RWPE1 (cell line): ENCODE data around the gene DNAH1.

Experiments
- CTCF ChIA-PET: fragments of 350-600 bp; sonication (Branson Sonifier 250); formaldehyde crosslinking; extraction: SDS; loops from one replicate; lab custom pipeline; 2021; lab: Yijun Ruan, JAX
- POLR2A ChIA-PET: fragments of 400-600 bp; formaldehyde crosslinking; extraction: SDS; loops from one replicate; lab custom pipeline; 2020; ENCODE audit warnings: antibody characterized with exemption; ENCODE audit not compliant: low non-redundant PET; lab: Yijun Ruan, JAX
- DNase-seq: peaks from one replicate; pipeline ENCODE4 v3.0.0; 2012; ENCODE audit warnings: low spot score
- H3K27ac ChIP-seq: fragments of 450-650 bp; 2 replicates; pipeline ENCODE4 v1.5.1; 2017
- CTCF ChIP-seq: fragments of 450-650 bp; conservative IDR thresholded peaks from 2 replicates; pipeline ENCODE4 v1.5.1; 2017; ENCODE audit warnings: low read depth, mild to moderate bottlenecking

The DNAH1 gene

DNA sequence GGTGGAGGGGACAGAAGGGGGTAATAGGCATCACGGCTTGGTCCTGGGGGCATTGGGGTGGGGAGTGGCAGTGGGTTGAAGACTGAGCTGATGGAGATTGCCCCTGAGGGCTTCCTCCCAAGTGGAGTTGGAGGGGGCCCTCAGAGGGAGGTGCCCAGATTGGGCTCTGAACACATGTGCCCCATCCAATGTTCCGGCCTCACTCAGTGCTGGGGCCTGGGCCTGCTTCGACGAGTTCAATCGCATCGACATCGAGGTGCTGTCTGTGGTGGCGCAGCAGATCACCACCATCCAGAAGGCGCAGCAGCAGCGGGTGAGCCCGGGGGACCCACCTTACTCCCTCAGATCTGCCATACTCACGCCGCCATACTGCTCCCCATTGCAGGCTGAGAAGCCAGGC, 45.3 kb downstream of the DNAH1 start:
- ChIA-PET CTCF (interaction anchor here (0.6 to 0.7 kb wide), 2 partner anchors 22 to 136 kb away, joined by 3 to 5 read pairs; partner anchors contain the start of gene TLR9), POLR2A (no interaction called here)
- DNase-seq: no peak
- TF ChIP-seq CTCF: no peak
- no peak overlapping the region for H3K27ac ChIP-seq

GRCh38 chr3:52361898-52362297, 45.8 kb downstream of the DNAH1 start:
- H3K27ac ChIP-seq: no peak overlapping the region
- DNase-seq: no peak
- CTCF ChIA-PET: interaction anchor here (0.6 to 0.7 kb wide), 2 partner anchors 23 to 137 kb away, joined by 3 to 5 read pairs; partner anchors contain the start of gene TLR9
- TF ChIP-seq CTCF: no peak
- POLR2A ChIA-PET: no interaction called here

GRCh38 chr3:52364322-52365035, 48.4 kb downstream of the DNAH1 start:
- ChIA-PET CTCF (no interaction called here), POLR2A (no interaction called here)
- DNase-seq: no peak
- H3K27ac ChIP-seq: no peak overlapping the region
- no peak for TF ChIP-seq CTCF

GRCh38 chr3:52366527-52366926, 50.4 kb downstream of the DNAH1 start:
- no peak overlapping the region for H3K27ac ChIP-seq
- DNase-seq: no peak
- POLR2A ChIA-PET: no interaction called here
- TF ChIP-seq CTCF: no peak
- CTCF ChIA-PET: no interaction called here

DNA sequence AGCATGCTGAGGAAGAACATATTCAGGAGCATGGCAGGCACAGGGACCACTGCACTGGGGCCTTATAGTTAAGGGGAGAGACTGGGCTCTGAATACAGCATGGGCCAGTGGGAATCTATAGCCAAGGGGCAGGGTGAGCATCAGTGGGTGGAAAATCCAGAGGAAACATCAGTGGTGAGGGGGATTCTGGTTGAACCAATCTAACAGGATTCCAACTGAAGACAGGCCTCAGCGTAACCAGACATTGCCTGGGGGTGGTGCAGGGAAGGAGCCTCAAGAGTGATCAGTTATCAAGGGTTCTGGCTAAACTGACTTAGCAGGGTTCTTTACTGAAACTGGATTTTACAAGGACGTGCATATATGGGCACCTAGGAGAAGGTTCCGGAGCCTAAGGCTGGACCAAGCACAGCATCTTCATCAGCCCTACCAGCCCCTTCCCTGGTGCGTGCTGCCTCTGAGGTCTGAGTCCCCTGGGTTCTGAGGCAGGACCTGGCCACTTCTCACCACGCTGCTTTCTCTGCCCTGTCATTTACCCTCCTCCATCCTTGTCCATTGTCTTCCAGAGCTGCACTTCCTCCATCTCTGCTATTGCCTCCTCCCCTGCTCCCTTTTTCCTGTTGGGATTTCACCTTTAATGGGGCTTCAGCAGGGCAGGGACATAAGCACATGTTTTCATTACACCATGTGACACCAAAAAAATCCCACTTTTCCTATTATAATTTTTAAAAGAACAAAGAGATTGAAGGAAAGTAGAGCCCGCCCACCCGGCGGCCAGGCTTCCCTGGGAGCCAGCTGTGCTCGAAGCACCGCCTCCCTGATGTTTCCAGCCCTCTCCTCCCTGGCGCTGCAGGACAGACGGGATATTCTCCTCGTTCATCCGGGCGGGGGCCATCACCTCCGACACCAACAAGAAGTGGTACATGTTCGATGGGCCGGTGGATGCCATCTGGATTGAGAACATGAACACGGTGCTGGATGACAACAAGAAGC, 52.1 kb downstream of the DNAH1 start:
- ChIA-PET CTCF (interaction anchor here (0.7 kb wide), 1 partner anchor 16 kb away, joined by 4 read pairs; no protein-coding TSS in a partner anchor), POLR2A (interaction anchor here (0.5 to 0.6 kb wide), 2 partner anchors 14 to 402 kb away, joined by 3 read pairs; no protein-coding TSS in a partner anchor)
- TF ChIP-seq CTCF: no peak
- no peak for DNase-seq
- H3K27ac ChIP-seq: no peak overlapping the region

DNA sequence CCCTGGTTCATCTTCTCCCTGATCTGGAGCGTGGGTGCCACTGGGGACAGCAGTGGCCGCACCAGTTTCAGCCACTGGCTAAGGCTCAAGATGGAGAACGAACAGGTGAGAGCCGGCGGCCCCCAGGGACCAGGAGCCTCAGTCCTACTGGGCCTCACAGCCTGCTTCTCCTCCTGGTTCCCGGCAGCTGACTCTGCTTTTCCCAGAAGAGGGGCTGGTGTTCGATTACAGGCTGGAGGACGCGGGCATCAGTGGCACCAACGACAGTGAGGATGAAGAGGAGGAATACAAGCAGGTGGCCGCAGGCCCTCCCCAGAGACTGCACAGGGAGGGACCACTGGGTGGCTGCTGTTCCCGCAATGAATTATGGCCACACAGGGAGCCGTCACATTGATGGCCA, 54.4 kb downstream of the DNAH1 start:
- TF ChIP-seq CTCF: no peak
- DNase-seq: no peak
- no peak overlapping the region for H3K27ac ChIP-seq
- CTCF ChIA-PET: interaction anchor here (0.6 kb wide), 1 partner anchor 332 kb away, joined by 5 read pairs; no protein-coding TSS in a partner anchor
- POLR2A ChIA-PET: no interaction called here
